ENCODE data around the gene PEX1.

DNA sequence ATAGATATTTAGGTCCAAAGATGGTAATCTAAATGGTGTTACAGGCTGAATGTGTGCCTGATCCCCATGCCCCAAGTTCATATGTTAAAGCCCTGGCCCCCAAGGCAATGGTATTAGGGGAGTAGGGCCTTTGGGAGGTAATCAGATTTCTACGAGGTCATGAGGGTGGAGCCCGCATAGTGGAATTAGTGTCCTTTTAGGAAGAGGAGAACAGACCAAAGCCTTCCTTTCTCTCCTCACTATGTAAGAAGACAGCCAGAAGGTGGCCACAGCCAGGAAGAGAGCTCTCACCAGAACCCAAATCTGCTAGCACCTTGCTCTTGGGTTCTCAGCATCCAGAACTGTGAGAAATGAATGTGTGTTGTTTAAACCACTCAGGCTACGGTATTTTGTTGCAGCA, 65.8 kb downstream of the PEX1 start:
- TF ChIP-seq, protein P1, sequence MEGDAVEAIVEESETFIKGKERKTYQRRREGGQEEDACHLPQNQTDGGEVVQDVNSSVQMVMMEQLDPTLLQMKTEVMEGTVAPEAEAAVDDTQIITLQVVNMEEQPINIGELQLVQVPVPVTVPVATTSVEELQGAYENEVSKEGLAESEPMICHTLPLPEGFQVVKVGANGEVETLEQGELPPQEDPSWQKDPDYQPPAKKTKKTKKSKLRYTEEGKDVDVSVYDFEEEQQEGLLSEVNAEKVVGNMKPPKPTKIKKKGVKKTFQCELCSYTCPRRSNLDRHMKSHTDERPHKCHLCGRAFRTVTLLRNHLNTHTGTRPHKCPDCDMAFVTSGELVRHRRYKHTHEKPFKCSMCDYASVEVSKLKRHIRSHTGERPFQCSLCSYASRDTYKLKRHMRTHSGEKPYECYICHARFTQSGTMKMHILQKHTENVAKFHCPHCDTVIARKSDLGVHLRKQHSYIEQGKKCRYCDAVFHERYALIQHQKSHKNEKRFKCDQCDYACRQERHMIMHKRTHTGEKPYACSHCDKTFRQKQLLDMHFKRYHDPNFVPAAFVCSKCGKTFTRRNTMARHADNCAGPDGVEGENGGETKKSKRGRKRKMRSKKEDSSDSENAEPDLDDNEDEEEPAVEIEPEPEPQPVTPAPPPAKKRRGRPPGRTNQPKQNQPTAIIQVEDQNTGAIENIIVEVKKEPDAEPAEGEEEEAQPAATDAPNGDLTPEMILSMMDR (conservative IDR thresholded peaks at IDR 0.05 in 1 of 2, IDR thresholded peaks at IDR 0.05 in 1 of 2; ENCODE audit: low read depth in 1 of 2, low read length in 2 of 2), result no peak
- no peak for TF ChIP-seq EZH2 (IDR thresholded peaks at IDR 0.05; ENCODE audit: low read length, missing control alignments)

All from fibroblast of lung (primary cell).